GM12891 (cell line): ENCODE results near the gene SLC10A2.

Source experiments
- PAX5 ChIP-seq: IDR thresholded peaks from 2 replicates; pipeline ENCODE4 v1.6.1; 2011; ENCODE audit warnings: low read length, moderate library complexity, mild to moderate bottlenecking; ENCODE audit not compliant: insufficient read depth, severe bottlenecking
- POLR2A ChIP-seq: IDR thresholded peaks from 2 replicates; pipeline ENCODE4 v1.6.1; 2011; ENCODE audit warnings: low read depth, low read length, control low read depth
- POLR2AphosphoS5 ChIP-seq: IDR thresholded peaks from 2 replicates; pipeline ENCODE4 v1.6.1; 2011; ENCODE audit warnings: low read depth, low read length, control low read depth
- SPI1 ChIP-seq: IDR thresholded peaks from 2 replicates; pipeline ENCODE4 v1.6.1; 2011; ENCODE audit warnings: low read depth, low read length, control low read depth
- TAF1 ChIP-seq: IDR thresholded peaks from 2 replicates; pipeline ENCODE4 v1.6.1; 2011; ENCODE audit warnings: low read depth, low read length, control low read depth

DNA sequence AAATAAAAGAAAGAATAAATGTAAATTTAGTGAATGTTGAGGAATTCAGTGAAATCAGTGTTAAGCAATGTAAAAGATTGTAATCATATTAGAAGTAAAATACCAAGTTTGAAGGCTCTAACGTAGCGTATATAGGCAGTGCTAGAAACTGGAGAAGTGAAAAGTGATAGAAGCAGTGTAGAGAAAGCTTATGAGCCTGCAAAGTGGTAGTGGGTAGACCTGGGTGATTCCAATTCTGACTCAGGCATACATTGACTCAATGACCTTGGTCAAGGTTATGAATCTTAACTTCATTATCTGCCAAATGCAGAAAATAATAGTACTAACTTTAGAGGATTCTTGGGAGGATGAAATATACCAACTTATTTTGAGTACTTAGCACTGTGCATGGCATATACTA lies 4.1 kb downstream of the SLC10A2 start:
- TF ChIP-seq TAF1 (no peak), POLR2A (no peak), SPI1 (no peak), POLR2AphosphoS5 (no peak), PAX5 (no peak)
